Panc1 (cell line): ENCODE data around the gene EMX2. TPM values are rescaled to one million over a fixed set of nuclear protein-coding genes. Genes with fewer than 3 reads are reported as not detected.

ENCODE experiments used
- ATAC-seq: fragments of 200-7000 bp; cut with Tn5 transposase; 2 replicates; pipeline ENCODE4 v1.9.1; 2020; ENCODE audit warnings: mild to moderate bottlenecking, moderate library complexity
- BruUV-seq: library from RNA; stranded (reverse); fragments of 400-500 nt; replicated peaks from 2 replicates; lab custom pipeline; 2021; lab: Mats Ljungman, UMichigan
- CTCF ChIA-PET: fragments of 300-600 bp; sonication (Branson Sonifier 250); formaldehyde crosslinking; loops from one replicate; lab custom pipeline; 2022; ENCODE audit warnings: antibody characterized with exemption; lab: Charles Lee
- POLR2A ChIA-PET: fragments of 300-600 bp; sonication (Branson Sonifier 250); formaldehyde crosslinking; loops from one replicate; lab custom pipeline; 2022; ENCODE audit warnings: antibody characterized with exemption; lab: Charles Lee
- DNase-seq: peaks from one replicate; pipeline ENCODE4 v3.0.0-alpha.2; 2010; ENCODE audit warnings: low read depth, low spot score
- H3K27ac ChIP-seq: 2 replicates; pipeline ENCODE4 v1.5.1; 2011; ENCODE audit warnings: mild to moderate bottlenecking, low read length, inconsistent platforms
- H3K27me3 ChIP-seq: fragments of 200-500 bp; sonication (Bioruptor generic); 2 replicates; pipeline ENCODE4 v1.6.0; 2014; ENCODE audit warnings: low read length, inconsistent platforms; ENCODE audit not compliant: control insufficient read depth, insufficient read depth
- H3K36me3 ChIP-seq: fragments of 200-500 bp; sonication (Bioruptor generic); 2 replicates; pipeline ENCODE4 v1.5.1; 2014; ENCODE audit warnings: inconsistent platforms, mild to moderate bottlenecking, low read length, moderate library complexity; ENCODE audit not compliant: control insufficient read depth, insufficient read depth
- H3K4me1 ChIP-seq: 2 replicates; pipeline ENCODE4 v1.5.1; 2011; ENCODE audit warnings: inconsistent platforms, mild to moderate bottlenecking, low read length, moderate library complexity; ENCODE audit not compliant: control insufficient read depth, insufficient read depth
- H3K4me3 ChIP-seq, 2 experiments: 2 replicates each; pipeline ENCODE4 v1.5.1; 2011 to 2012; ENCODE audit warnings: low read depth in 2 of 2, low read length in 2 of 2, mild to moderate bottlenecking in 2 of 2, inconsistent platforms in 1 of 2, moderate library complexity in 1 of 2
- H3K9me3 ChIP-seq: fragments of 200-500 bp; sonication (Bioruptor generic); 2 replicates; pipeline ENCODE4 v1.5.1; 2014; ENCODE audit warnings: low read depth, mild to moderate bottlenecking, inconsistent platforms, low read length, moderate library complexity; ENCODE audit not compliant: control insufficient read depth, insufficient read depth
- CTCF ChIP-seq: fragments of 450-650 bp; IDR thresholded peaks from 2 replicates; pipeline ENCODE4 v1.5.1; 2017; ENCODE audit warnings: mild to moderate bottlenecking
- POLR2AphosphoS5 ChIP-seq: IDR thresholded peaks from 2 replicates; pipeline ENCODE4 v1.6.1; 2012; ENCODE audit warnings: mild to moderate bottlenecking, low read depth, low read length, moderate library complexity
- SIN3A ChIP-seq: IDR thresholded peaks from 2 replicates; pipeline ENCODE4 v1.6.1; 2012; ENCODE audit warnings: low read depth, mild to moderate bottlenecking, low read length, moderate library complexity, borderline replicate concordance; ENCODE audit not compliant: insufficient read depth
- TCF7L2 ChIP-seq: IDR thresholded peaks from 2 replicates; pipeline ENCODE4 v1.6.1; 2011; ENCODE audit warnings: mild to moderate bottlenecking, low read depth, low read length, inconsistent platforms
- in situ Hi-C: cut with HindIII; loops from 2 replicates; pipeline ENCODE4 v1.10.0; 2016; ENCODE audit warnings: low sequenced_read_pairs, low pct_unique_long_range_greater_than_20kb
- intact Hi-C: fragments of 100-400 bp; cut with micrococcal nuclease; formaldehyde crosslinking; loops from one replicate; pipeline ENCODE4 v1.10.0; 2022; ENCODE audit not compliant: unreplicated experiment
- total RNA-seq: library from RNA; stranded (reverse); gene quantifications from one replicate; pipeline ENCODE4 v1.2.1, GENCODE V29; 2021; ENCODE audit not compliant: unreplicated experiment
- TF ChIP-seq, protein P1 (sequence below), 2 experiments: IDR thresholded peaks; 2 replicates each; pipeline ENCODE4 v1.6.1; 2011 to 2012; ENCODE audit warnings: low read depth in 2 of 2, control low read depth in 1 of 2, low read length in 1 of 2, mild to moderate bottlenecking in 1 of 2, moderate library complexity in 1 of 2; ENCODE audit not compliant: insufficient read depth in 1 of 2

Gene EMX2
- total RNA-seq, 1 experiment from 2014 or later, result not detected

DNA sequence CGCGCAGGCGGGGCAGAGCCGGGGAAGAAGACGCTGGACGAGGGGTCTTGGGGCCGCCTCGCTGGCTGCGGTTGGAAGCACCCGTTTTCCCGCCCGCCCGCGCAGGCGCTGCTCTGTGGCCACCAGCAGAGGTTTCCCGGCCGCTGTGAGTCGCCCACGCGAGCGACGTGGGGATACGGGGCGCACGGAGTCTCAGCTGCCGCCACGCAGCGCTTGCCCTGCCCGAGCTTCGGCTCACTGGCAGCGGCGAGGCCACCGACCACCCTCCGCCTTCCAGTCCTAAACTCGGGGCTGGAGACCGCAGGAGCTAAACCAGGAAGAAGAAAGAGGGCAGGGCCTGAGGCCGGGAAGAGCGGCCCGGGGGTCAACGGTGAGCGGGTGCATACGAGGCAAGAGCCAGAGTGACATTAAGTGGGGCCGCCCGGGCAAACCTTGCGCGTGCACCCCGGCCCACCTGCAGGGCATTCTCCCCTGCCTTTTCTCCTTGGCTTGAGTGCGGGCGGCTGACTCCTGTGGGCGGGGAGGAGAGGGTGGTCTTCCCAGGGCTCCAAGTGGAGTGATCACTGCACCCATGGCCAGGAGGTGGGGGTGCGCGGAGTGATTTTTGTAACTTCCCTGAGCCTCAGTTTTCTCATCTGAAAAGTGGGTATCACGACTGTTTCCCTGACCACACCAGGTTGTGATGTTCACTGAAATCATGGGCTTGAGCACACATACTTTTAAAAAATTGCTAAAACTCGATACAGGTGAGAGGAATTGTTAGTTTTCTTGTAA lies 7.1 kb upstream of the EMX2 start:
- CTCF ChIA-PET, result interaction anchor here (0.6 kb wide), 1 partner anchor 361 kb away, joined by 3 read pairs; no protein-coding TSS in a partner anchor
- Histone ChIP-seq H3K4me3 (peak overlapping the region; percentile 43 to 49), H3K27ac (no peak overlapping the region), H3K27me3 (peaks cover 43% of the 10 kb centered on the region), H3K9me3 (no peaks in the 10 kb centered on the region), H3K4me1 (no peaks in the 10 kb centered on the region; the same call in none of the 2 replicates), H3K36me3 (no peaks in the 10 kb centered on the region)
- intact Hi-C loops (loop anchor here (2.0 to 10.0 kb wide), 2 partner anchors 509 to 705 kb away; partner anchors contain the start of gene RAB11FIP2), in situ Hi-C loops (no loop called here)
- TF ChIP-seq POLR2AphosphoS5 (no peak), CTCF (no peak), TCF7L2 (no peak), SIN3A (no peak)
- TF ChIP-seq, protein P1, sequence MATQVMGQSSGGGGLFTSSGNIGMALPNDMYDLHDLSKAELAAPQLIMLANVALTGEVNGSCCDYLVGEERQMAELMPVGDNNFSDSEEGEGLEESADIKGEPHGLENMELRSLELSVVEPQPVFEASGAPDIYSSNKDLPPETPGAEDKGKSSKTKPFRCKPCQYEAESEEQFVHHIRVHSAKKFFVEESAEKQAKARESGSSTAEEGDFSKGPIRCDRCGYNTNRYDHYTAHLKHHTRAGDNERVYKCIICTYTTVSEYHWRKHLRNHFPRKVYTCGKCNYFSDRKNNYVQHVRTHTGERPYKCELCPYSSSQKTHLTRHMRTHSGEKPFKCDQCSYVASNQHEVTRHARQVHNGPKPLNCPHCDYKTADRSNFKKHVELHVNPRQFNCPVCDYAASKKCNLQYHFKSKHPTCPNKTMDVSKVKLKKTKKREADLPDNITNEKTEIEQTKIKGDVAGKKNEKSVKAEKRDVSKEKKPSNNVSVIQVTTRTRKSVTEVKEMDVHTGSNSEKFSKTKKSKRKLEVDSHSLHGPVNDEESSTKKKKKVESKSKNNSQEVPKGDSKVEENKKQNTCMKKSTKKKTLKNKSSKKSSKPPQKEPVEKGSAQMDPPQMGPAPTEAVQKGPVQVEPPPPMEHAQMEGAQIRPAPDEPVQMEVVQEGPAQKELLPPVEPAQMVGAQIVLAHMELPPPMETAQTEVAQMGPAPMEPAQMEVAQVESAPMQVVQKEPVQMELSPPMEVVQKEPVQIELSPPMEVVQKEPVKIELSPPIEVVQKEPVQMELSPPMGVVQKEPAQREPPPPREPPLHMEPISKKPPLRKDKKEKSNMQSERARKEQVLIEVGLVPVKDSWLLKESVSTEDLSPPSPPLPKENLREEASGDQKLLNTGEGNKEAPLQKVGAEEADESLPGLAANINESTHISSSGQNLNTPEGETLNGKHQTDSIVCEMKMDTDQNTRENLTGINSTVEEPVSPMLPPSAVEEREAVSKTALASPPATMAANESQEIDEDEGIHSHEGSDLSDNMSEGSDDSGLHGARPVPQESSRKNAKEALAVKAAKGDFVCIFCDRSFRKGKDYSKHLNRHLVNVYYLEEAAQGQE (IDR thresholded peaks at IDR 0.05; ENCODE audit: insufficient read depth in 1 of 2, low read depth in 2 of 2, low read length in 1 of 2), result no peak
- no peak for DNase-seq
- BruUV-seq, result no TSS peak
- ATAC-seq, result peak; percentile 28; the same call in 1 of the 2 replicates
- POLR2A ChIA-PET, result no interaction called here

DNA sequence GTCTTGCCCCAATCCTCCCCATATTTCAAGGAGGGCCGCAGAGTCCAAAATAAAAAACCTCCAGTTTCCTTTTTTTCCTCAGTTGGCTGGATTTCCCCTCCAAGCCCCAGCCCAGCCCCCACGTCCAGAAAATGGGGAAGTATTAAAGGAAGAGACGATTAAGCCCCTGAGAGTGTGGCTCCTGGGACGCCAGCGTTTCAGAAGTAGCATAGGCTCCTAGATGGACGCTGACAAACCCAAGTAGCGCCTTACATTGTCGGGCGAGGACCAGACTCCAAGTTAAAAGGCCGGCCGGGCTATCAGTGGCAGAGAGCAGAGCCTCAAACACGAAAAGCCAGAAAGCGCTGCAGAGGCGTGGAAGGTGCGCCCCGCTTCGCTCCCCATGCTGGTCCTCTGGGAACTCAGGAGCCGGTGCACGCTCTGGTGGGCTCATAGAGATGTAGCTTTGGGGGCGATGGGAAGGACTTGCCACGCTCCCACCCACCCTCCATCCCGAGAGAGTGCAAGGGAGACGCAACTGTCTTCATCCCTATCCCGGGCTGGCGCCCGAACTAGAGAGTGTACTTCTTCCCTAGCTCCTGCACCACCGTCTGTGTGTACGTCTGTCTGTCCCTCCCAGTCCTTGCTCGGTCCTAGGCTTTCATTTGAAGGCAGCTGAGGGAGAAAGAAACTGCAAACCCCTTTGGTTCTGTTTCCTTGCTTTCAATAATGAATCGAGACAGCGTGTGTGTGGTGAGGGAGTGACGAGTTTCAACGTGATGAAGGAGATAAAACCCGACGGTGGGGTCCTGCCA lies 6.3 kb upstream of the EMX2 start:
- ATAC-seq (no peak), DNase-seq (no peak)
- H3K36me3 ChIP-seq, result no peaks in the 10 kb centered on the region
- peaks cover 44% of the 10 kb centered on the region for H3K27me3 ChIP-seq
- TF ChIP-seq, protein P1 (IDR thresholded peaks at IDR 0.05; ENCODE audit: insufficient read depth in 1 of 2, low read depth in 2 of 2, low read length in 1 of 2), result no peak
- TF ChIP-seq POLR2AphosphoS5, result no peak
- TF ChIP-seq SIN3A, result no peak
- TF ChIP-seq TCF7L2, result no peak
- TF ChIP-seq CTCF, result no peak
- no peaks in the 10 kb centered on the region; the same call in none of the 2 replicates for H3K4me1 ChIP-seq
- ChIA-PET POLR2A (no interaction called here), CTCF (no interaction called here)
- H3K9me3 ChIP-seq, result no peaks in the 10 kb centered on the region
- in situ Hi-C loops, result no loop called here
- intact Hi-C loops, result loop anchor here (2.0 to 10.0 kb wide), 2 partner anchors 509 to 705 kb away; partner anchors contain the start of gene RAB11FIP2
- H3K27ac ChIP-seq, result no peak overlapping the region
- no peak overlapping the region for H3K4me3 ChIP-seq
- BruUV-seq, result no TSS peak
